H9 (cell line): ENCODE results near the gene GABRB3. TPM values are rescaled to one million over a fixed set of nuclear protein-coding genes. Genes with fewer than 3 reads are reported as not detected.
A peak's percentile ranks its signal among the peaks of the same experiment; 100 is the strongest.

Source experiments
- DNase-seq: peaks from one replicate; pipeline ENCODE4 v3.0.0-alpha.2; 2017
- H2AFZ ChIP-seq: one replicate; pipeline ENCODE4 v1.6.1; 2013; ENCODE audit warnings: mild to moderate bottlenecking, low read length, control low read depth, moderate library complexity
- H2AK5ac ChIP-seq: 2 replicates; pipeline ENCODE4 v1.6.1; 2013; ENCODE audit warnings: low read length, control low read depth, mixed read lengths; ENCODE audit not compliant: insufficient read length
- H2BK120ac ChIP-seq: one replicate; pipeline ENCODE4 v1.6.1; 2013; ENCODE audit warnings: low read depth, mild to moderate bottlenecking, low read length, control low read depth, inconsistent platforms; ENCODE audit not compliant: poor library complexity, severe bottlenecking
- H2BK12ac ChIP-seq: 2 replicates; pipeline ENCODE4 v1.6.1; 2013; ENCODE audit warnings: low read length, control low read depth, mixed read lengths, low read depth; ENCODE audit not compliant: insufficient read length
- H2BK15ac ChIP-seq: 2 replicates; pipeline ENCODE4 v1.6.1; 2013; ENCODE audit warnings: low read depth, low read length, control low read depth
- H2BK20ac ChIP-seq: one replicate; pipeline ENCODE4 v1.6.1; 2013; ENCODE audit warnings: low read depth, mild to moderate bottlenecking, low read length, control low read depth, inconsistent platforms; ENCODE audit not compliant: poor library complexity, severe bottlenecking
- H2BK5ac ChIP-seq: 2 replicates; pipeline ENCODE4 v1.6.1; 2013; ENCODE audit warnings: low read length, control low read depth, mixed read lengths; ENCODE audit not compliant: insufficient read length
- H3K14ac ChIP-seq: 2 replicates; pipeline ENCODE4 v1.6.1; 2013; ENCODE audit warnings: low read length, control low read depth; ENCODE audit not compliant: insufficient read depth
- H3K18ac ChIP-seq: 2 replicates; pipeline ENCODE4 v1.6.1; 2013; ENCODE audit warnings: low read depth, mild to moderate bottlenecking, mixed read lengths, low read length, control low read depth; ENCODE audit not compliant: insufficient read length
- H3K23ac ChIP-seq: 2 replicates; pipeline ENCODE4 v1.6.1; 2013; ENCODE audit warnings: low read length, control low read depth, mixed read lengths, low read depth; ENCODE audit not compliant: insufficient read length
- H3K23me2 ChIP-seq: 2 replicates; pipeline ENCODE4 v1.6.1; 2013; ENCODE audit warnings: low read depth, mild to moderate bottlenecking, mixed read lengths, low read length, control low read depth; ENCODE audit not compliant: insufficient read length, poor library complexity, severe bottlenecking
- H3K27ac ChIP-seq: 2 replicates; pipeline ENCODE4 v1.5.1; 2013; ENCODE audit warnings: low read length, control low read depth, mixed read lengths, low read depth; ENCODE audit not compliant: insufficient read length
- H3K27me3 ChIP-seq: 2 replicates; pipeline ENCODE4 v1.6.1; 2013; ENCODE audit warnings: low read length, control low read depth, inconsistent platforms; ENCODE audit not compliant: insufficient read depth
- H3K4ac ChIP-seq: 2 replicates; pipeline ENCODE4 v1.6.1; 2013; ENCODE audit warnings: low read depth, mild to moderate bottlenecking, control low read depth, inconsistent platforms, low read length, moderate library complexity
- H3K4me1 ChIP-seq: 2 replicates; pipeline ENCODE4 v1.6.1; 2013; ENCODE audit warnings: low read length, control low read depth, inconsistent platforms; ENCODE audit not compliant: insufficient read depth
- H3K4me2 ChIP-seq: 2 replicates; pipeline ENCODE4 v1.6.1; 2013; ENCODE audit warnings: low read length, control low read depth, mixed read lengths; ENCODE audit not compliant: insufficient read length, insufficient read depth
- H3K56ac ChIP-seq: 2 replicates; pipeline ENCODE4 v1.6.1; 2013; ENCODE audit warnings: low read depth, mild to moderate bottlenecking, mixed read lengths, low read length, control low read depth; ENCODE audit not compliant: insufficient read length
- H3K79me1 ChIP-seq: 2 replicates; pipeline ENCODE4 v1.6.1; 2013; ENCODE audit warnings: low read depth, mild to moderate bottlenecking, moderate library complexity, low read length, control low read depth, inconsistent platforms; ENCODE audit not compliant: insufficient read depth, poor library complexity, severe bottlenecking
- H3K79me2 ChIP-seq: 2 replicates; pipeline ENCODE4 v1.6.1; 2013; ENCODE audit warnings: low read length, control low read depth, inconsistent platforms; ENCODE audit not compliant: insufficient read depth
- H3K9ac ChIP-seq: 2 replicates; pipeline ENCODE4 v1.6.1; 2013; ENCODE audit warnings: low read length, control low read depth, mixed read lengths; ENCODE audit not compliant: insufficient read length; ENCODE audit errors: extremely low read depth
- H3K9me3 ChIP-seq: one replicate; pipeline ENCODE4 v1.6.1; 2013; ENCODE audit warnings: low read depth, low read length, inconsistent platforms; ENCODE audit not compliant: control insufficient read depth
- H3T11ph ChIP-seq: one replicate; pipeline ENCODE4 v1.6.1; 2013; ENCODE audit warnings: mild to moderate bottlenecking, low read length, control low read depth, inconsistent platforms
- H4K20me1 ChIP-seq: one replicate; pipeline ENCODE4 v1.6.1; 2013; ENCODE audit not compliant: control insufficient read depth, insufficient read length, insufficient read depth
- H4K5ac ChIP-seq: 2 replicates; pipeline ENCODE4 v1.6.1; 2013; ENCODE audit warnings: low read depth, mild to moderate bottlenecking, mixed read lengths, low read length, control low read depth; ENCODE audit not compliant: insufficient read length
- H4K8ac ChIP-seq: replicated peaks from 2 replicates; pipeline ENCODE4 v1.6.1; 2013; ENCODE audit warnings: low read length, control low read depth, mixed read lengths, low read depth; ENCODE audit not compliant: insufficient read length
- H4K91ac ChIP-seq: 2 replicates; pipeline ENCODE4 v1.6.1; 2013; ENCODE audit warnings: low read depth, mild to moderate bottlenecking, moderate library complexity, mixed read lengths, low read length, control low read depth; ENCODE audit not compliant: insufficient read length
- H3K27ac Mint-ChIP-seq, 3 experiments: 2 replicates in 2 of 3; 3 replicates in 1 of 3; pipeline ENCODE4 v1.8.0; 2020 to 2021; ENCODE audit warnings: mixed read lengths in 3 of 3, mild to moderate bottlenecking in 1 of 3, moderate library complexity in 1 of 3
- H3K27me3 Mint-ChIP-seq: 2 replicates; pipeline ENCODE4 v1.8.0; 2021; ENCODE audit warnings: low read depth, mild to moderate bottlenecking, moderate library complexity, mixed read lengths
- H3K36me3 Mint-ChIP-seq, 3 experiments: 2 replicates in 2 of 3; 3 replicates in 1 of 3; pipeline ENCODE4 v1.8.0; 2020 to 2021; ENCODE audit warnings: low read depth in 3 of 3, mixed read lengths in 3 of 3; ENCODE audit not compliant: insufficient read depth in 1 of 3
- H3K4me1 Mint-ChIP-seq, 2 experiments: 2 replicates each; pipeline ENCODE4 v1.8.0; 2020; ENCODE audit warnings: mixed read lengths in 2 of 2
- H3K4me3 Mint-ChIP-seq, 2 experiments: 2 replicates in 1 of 2; 3 replicates in 1 of 2; pipeline ENCODE4 v1.8.0; 2020 to 2021; ENCODE audit warnings: mild to moderate bottlenecking in 2 of 2, mixed read lengths in 2 of 2, moderate library complexity in 1 of 2
- H3K9me3 Mint-ChIP-seq, 2 experiments: 2 replicates in 1 of 2; 3 replicates in 1 of 2; pipeline ENCODE4 v1.8.0; 2020; ENCODE audit warnings: mild to moderate bottlenecking in 2 of 2, mixed read lengths in 2 of 2, moderate library complexity in 1 of 2
- CTCF ChIP-seq: fragments of 200-600 bp; sonication (generic); conservative IDR thresholded peaks from 3 replicates; pipeline ENCODE4 v1.8.0; 2021; ENCODE audit warnings: antibody characterized with exemption, mild to moderate bottlenecking
- WGBS: extraction: QIAGEN DNeasy Blood & Tissue Kit; methylation state at CpG from one replicate; pipeline ENCODE4 v1.1.7; 2013; ENCODE audit warnings: missing lambda C conversion rate, low lambda C conversion rate, mixed read lengths; ENCODE audit not compliant: insufficient read length; ENCODE audit errors: extremely low coverage; 5-methylcytosine and 5-hydroxymethylcytosine counted together
- total RNA-seq: library from RNA; stranded (reverse); gene quantifications from 2 replicates; pipeline ENCODE4 v1.2.1, GENCODE V29; 2021

The GABRB3 gene
- total RNA-seq, 1 experiment from 2014 or later, result 98.2 TPM

GRCh38 chr15:26757141-26757540 lies 15.7 kb downstream of the GABRB3 start:
- Histone ChIP-seq H3K4me1 (peaks cover 10% of the 10 kb centered on the region; the same call in 1 of the 2 replicates), H3K9me3 (no peaks in the 10 kb centered on the region), H2BK20ac (no peak overlapping the region), H3K79me1 (peaks cover 14% of the 10 kb centered on the region), H2BK12ac (no peak overlapping the region), H2BK5ac (no peak overlapping the region), H4K91ac (no peak overlapping the region), H3K23ac (no peak overlapping the region), H4K5ac (no peak overlapping the region), H2BK15ac (no peak overlapping the region), H2BK120ac (no peak overlapping the region), H3K79me2 (peaks cover 28% of the 10 kb centered on the region; the same call in 1 of the 2 replicates), H3K18ac (no peak overlapping the region), H3K27me3 (no peaks in the 10 kb centered on the region), H4K20me1 (no peaks in the 10 kb centered on the region), H3K14ac (no peak overlapping the region), H3K23me2 (no peaks in the 10 kb centered on the region), H3K56ac (no peak overlapping the region), H3K27ac (no peak overlapping the region), H3K4me2 (no peak overlapping the region), H3K9ac (no peak overlapping the region), H2AFZ (no peak overlapping the region), H3K4ac (no peak overlapping the region), H3T11ph (no peak overlapping the region), H2AK5ac (no peak overlapping the region), H4K8ac (no peak overlapping the region)
- no CpG with 5 or more reads among the region's 8 CpGs for WGBS
- no peak for TF ChIP-seq CTCF
- DNase-seq, result no peak
- Mint-ChIP-seq H3K4me1 (peaks cover 39 to 50% of the 10 kb centered on the region in 2 experiments), H3K27me3 (no peaks in the 10 kb centered on the region; the same call in 1 of the 2 replicates), H3K4me3 (no peak overlapping the region), H3K9me3 (no peaks in the 10 kb centered on the region), H3K36me3 (peaks cover 26 to 31% (median 26%) of the 10 kb centered on the region in 3 experiments), H3K27ac (peak overlapping the region in 2 of 3 experiments; percentile 15 to 25; a peak in 1 of 7 replicates)
